Progenitor cell of endocrine pancreas (in vitro differentiated cells): ENCODE data around the gene KNSTRN. TPM values are rescaled to one million over a fixed set of nuclear protein-coding genes. Genes with fewer than 3 reads are reported as not detected.

Source experiments
- DNase-seq: peaks from one replicate; pipeline ENCODE4 v3.0.0; 2021; ENCODE audit warnings: low spot score; ENCODE audit not compliant: unreplicated experiment
- H3K27ac Mint-ChIP-seq: 2 replicates; pipeline ENCODE4 v1.8.0; 2021; ENCODE audit warnings: mild to moderate bottlenecking, moderate library complexity, mixed read lengths
- H3K27me3 Mint-ChIP-seq: 2 replicates; pipeline ENCODE4 v1.8.0; 2021; ENCODE audit warnings: mixed read lengths
- H3K36me3 Mint-ChIP-seq: 2 replicates; pipeline ENCODE4 v1.8.0; 2022; ENCODE audit warnings: mixed read lengths; ENCODE audit not compliant: insufficient read depth
- H3K4me1 Mint-ChIP-seq: 2 replicates; pipeline ENCODE4 v1.8.0; 2021; ENCODE audit warnings: low read depth, mixed read lengths
- H3K4me3 Mint-ChIP-seq: 2 replicates; pipeline ENCODE4 v1.8.0; 2021; ENCODE audit warnings: low read depth, mild to moderate bottlenecking, moderate library complexity, mixed read lengths
- H3K9me3 Mint-ChIP-seq: 2 replicates; pipeline ENCODE4 v1.8.0; 2021; ENCODE audit warnings: low read depth, mixed read lengths
- CTCF ChIP-seq: fragments of 200-600 bp; sonication (generic); IDR thresholded peaks from one replicate; pipeline ENCODE4 v1.5.0; 2021; ENCODE audit warnings: antibody characterized with exemption, mild to moderate bottlenecking; ENCODE audit not compliant: unreplicated experiment
- total RNA-seq: library from RNA; stranded (reverse); gene quantifications from 2 replicates; pipeline ENCODE4 v1.2.1, GENCODE V29; 2021

KNSTRN gene
- total RNA-seq, 1 donor from 2014 or later = 44.8 TPM

GRCh38 chr15:40388941-40389823, 6.7 kb downstream of the KNSTRN start:
- Mint-ChIP-seq H3K27me3 (no peaks in the 10 kb centered on the region), H3K4me1 (peaks cover 9% of the 10 kb centered on the region), H3K27ac (no peak overlapping the region), H3K36me3 (peaks cover 39% of the 10 kb centered on the region), H3K9me3 (no peaks in the 10 kb centered on the region), H3K4me3 (no peak overlapping the region)
- TF ChIP-seq CTCF = no peak
- no peak for DNase-seq

- no peaks in the 10 kb centered on the region for H3K27me3 Mint-ChIP-seq
- peaks cover 38% of the 10 kb centered on the region for H3K36me3 Mint-ChIP-seq
- no peak overlapping the region for H3K4me3 Mint-ChIP-seq
- H3K27ac Mint-ChIP-seq = no peak overlapping the region
- TF ChIP-seq CTCF = no peak
- no peak for DNase-seq
- peaks cover 3% of the 10 kb centered on the region for H3K4me1 Mint-ChIP-seq
- H3K9me3 Mint-ChIP-seq = no peaks in the 10 kb centered on the region
These were observed 7.5 kb downstream of the KNSTRN start for GRCh38 chr15:40389824-40390595.

- Mint-ChIP-seq H3K27ac (no peak overlapping the region), H3K27me3 (no peaks in the 10 kb centered on the region), H3K36me3 (peaks cover 24% of the 10 kb centered on the region), H3K4me1 (no peaks in the 10 kb centered on the region), H3K9me3 (no peaks in the 10 kb centered on the region), H3K4me3 (no peak overlapping the region)
- no peak for DNase-seq
- TF ChIP-seq CTCF = no peak
These were observed 10.7 kb downstream of the KNSTRN start for GRCh38 chr15:40392986-40393948.

GRCh38 chr15:40397688-40398412, 15.3 kb downstream of the KNSTRN start:
- Mint-ChIP-seq H3K27me3 (no peaks in the 10 kb centered on the region), H3K9me3 (no peaks in the 10 kb centered on the region), H3K4me1 (no peaks in the 10 kb centered on the region), H3K27ac (no peak overlapping the region), H3K4me3 (no peak overlapping the region), H3K36me3 (peaks cover 8% of the 10 kb centered on the region)
- no peak for TF ChIP-seq CTCF
- DNase-seq = no peak
